Esophagus squamous epithelium (tissue), 4 donors: ENCODE data around the gene ARHGEF3.

Source experiments
- POLR2A ChIP-seq, 4 donors: fragments of 450-650 bp; IDR thresholded peaks; one replicate each; pipeline ENCODE4 v1.6.1; 2017; ENCODE audit warnings: antibody characterized with exemption in 4 of 4, mild to moderate bottlenecking in 4 of 4, moderate library complexity in 3 of 4
- TF ChIP-seq, protein P1 (sequence below), 6 experiments: fragments of 450-650 bp in 4 of 6; fragments of 200-600 bp in 2 of 6; sonication (generic) in 2 of 6; IDR thresholded peaks; one replicate each; pipeline ENCODE4 v1.5.1; 2016 to 2019; ENCODE audit warnings: antibody characterized with exemption in 6 of 6, mild to moderate bottlenecking in 4 of 6, moderate library complexity in 4 of 6

- TF ChIP-seq, protein P1, sequence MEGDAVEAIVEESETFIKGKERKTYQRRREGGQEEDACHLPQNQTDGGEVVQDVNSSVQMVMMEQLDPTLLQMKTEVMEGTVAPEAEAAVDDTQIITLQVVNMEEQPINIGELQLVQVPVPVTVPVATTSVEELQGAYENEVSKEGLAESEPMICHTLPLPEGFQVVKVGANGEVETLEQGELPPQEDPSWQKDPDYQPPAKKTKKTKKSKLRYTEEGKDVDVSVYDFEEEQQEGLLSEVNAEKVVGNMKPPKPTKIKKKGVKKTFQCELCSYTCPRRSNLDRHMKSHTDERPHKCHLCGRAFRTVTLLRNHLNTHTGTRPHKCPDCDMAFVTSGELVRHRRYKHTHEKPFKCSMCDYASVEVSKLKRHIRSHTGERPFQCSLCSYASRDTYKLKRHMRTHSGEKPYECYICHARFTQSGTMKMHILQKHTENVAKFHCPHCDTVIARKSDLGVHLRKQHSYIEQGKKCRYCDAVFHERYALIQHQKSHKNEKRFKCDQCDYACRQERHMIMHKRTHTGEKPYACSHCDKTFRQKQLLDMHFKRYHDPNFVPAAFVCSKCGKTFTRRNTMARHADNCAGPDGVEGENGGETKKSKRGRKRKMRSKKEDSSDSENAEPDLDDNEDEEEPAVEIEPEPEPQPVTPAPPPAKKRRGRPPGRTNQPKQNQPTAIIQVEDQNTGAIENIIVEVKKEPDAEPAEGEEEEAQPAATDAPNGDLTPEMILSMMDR (IDR thresholded peaks at IDR 0.05), result no peak
- no peak for TF ChIP-seq POLR2A (IDR thresholded peaks at IDR 0.05)
Measured at GRCh38 chr3:56785499-56785898, 16.2 kb downstream of the ARHGEF3 start.
